NK-92 (cell line): ENCODE data around the gene CPB2.
A peak's percentile ranks its signal among the peaks of the same experiment; 100 is the strongest.

Experiments used
- DNase-seq: peaks from one replicate; lab custom pipeline; 2025; ENCODE audit not compliant: unreplicated experiment; lab: John Stamatoyannopoulos, UW

The CPB2 gene

GRCh38 chr13:46052319-46053161, 52.3 kb downstream of the CPB2 start, which contains the start of gene ZC3H13:
TSS of gene ZC3H13 (minus strand) at chr13:46052746. CDS start at chr13:46045507, 7,239 bp downstream.
- peak; percentile 70 for DNase-seq

- DNase-seq: no peak
Observed at GRCh38 chr13:46051968-46052318, 52.9 kb downstream of the CPB2 start.

GRCh38 chr13:46050771-46051170, 54.1 kb downstream of the CPB2 start:
- DNase-seq: no peak

DNA sequence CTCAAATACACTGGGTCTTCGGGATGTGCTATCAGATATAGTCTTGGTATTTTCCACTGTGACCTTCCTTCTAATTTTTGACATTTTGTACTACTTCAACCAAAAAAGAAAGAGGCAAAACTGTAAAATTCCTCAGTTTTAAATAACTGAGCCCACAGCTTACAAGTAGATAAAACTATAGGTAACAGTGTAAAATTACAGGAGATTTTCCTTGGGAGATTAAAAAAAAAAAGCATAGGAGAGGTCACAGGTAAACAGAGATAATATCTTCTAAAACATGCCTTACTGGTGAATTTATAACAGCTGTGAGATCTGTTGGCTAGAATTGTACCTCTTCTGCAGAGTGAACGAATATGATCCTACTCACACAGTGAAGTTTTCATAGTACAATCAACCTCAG, 59.4 kb downstream of the CPB2 start:
- no peak for DNase-seq

- no peak for DNase-seq
Observed at GRCh38 chr13:46043647-46044046, 61.2 kb downstream of the CPB2 start.

- DNase-seq: no peak
Observed at GRCh38 chr13:46041419-46041839, 63.4 kb downstream of the CPB2 start.

- no peak for DNase-seq
Observed at GRCh38 chr13:46040763-46041162, 64.1 kb downstream of the CPB2 start.

GRCh38 chr13:46039411-46040182, 65.2 kb downstream of the CPB2 start:
- DNase-seq: no peak

DNA sequence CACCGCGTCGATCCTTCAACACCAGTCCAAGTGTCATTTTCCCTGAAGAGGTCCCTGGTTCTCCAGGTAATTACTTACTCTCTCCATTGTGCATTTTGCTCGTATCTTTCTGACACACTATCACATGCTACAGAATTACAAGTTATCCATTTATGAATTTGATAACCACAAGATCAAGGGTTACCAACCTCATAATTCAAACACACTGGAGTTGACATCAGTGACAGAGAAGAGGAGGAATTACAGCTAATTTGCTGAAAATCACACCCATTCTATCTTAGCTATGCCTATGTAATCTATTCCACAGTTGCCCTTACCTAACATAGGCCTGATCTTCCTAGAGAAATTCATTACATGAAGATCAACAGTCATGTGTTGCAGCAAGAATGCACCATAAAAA, 66.5 kb downstream of the CPB2 start:
- no peak for DNase-seq

GRCh38 chr13:46035066-46035465, 69.8 kb downstream of the CPB2 start:
- no peak for DNase-seq

GRCh38 chr13:46032341-46032740, 72.5 kb downstream of the CPB2 start:
- DNase-seq: no peak

- no peak for DNase-seq
Observed at GRCh38 chr13:46031581-46032263, 73.1 kb downstream of the CPB2 start.

DNA sequence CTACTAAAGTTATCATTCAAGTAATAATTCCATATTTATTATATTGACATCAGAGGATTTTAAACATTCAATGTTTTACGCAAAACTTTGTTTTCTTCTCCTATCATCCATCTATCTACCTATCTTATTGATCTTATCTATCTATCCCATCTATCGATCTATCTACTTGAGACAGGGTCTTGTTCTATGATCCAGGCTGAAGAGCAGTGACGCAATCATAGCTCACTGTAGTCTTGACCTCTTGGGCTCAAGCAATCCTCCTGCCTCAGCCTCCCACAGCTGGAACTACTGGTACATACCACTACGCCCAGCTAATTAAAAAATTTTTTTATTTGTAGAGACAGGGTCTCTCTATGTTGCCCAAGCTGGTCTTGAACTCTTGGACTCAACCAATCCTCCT, 79.7 kb downstream of the CPB2 start:
- DNase-seq: no peak

- no peak for DNase-seq
Observed at GRCh38 chr13:46022481-46022880, 82.4 kb downstream of the CPB2 start.

DNA sequence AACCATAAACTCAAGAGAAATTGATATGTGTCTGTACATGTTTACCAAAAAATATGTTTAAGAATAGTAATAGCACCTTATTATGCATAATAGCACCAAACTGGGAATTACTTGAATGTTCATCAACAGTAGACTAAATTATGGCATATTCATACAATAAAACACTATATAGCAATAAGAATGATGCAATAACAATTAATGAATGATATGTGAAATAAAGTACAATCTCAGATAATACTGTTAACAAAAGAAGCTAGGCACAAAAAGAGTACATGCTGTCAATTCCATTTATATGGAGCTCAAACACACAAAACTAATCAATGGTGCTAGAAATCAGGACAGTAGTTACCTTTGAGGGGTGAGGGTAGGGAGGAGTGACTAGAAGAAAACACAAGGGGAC, 88.6 kb downstream of the CPB2 start:
- DNase-seq: no peak

- no peak for DNase-seq
Observed at GRCh38 chr13:46015366-46015765, 89.5 kb downstream of the CPB2 start.

DNA sequence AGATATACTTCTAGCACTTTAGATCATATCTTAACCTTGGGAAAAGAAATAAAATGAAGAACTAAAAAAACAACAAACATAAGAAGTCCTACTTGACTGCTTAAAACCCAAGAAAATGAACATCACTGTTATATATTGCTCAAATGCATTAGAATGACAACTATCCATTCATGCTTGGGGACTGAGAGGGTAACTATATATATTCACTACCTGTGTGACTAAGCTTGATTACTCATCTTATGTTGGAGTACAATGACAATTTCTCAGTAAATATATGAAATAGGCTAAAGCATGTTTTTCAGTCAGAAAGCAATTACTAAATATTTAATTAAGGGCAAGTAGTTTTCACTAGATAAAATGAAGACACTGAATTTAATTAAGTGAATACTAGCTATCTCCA, 92.4 kb downstream of the CPB2 start:
- no peak for DNase-seq

GRCh38 chr13:46010148-46010547, 94.7 kb downstream of the CPB2 start:
- DNase-seq: no peak

- DNase-seq: no peak
Observed at GRCh38 chr13:46008631-46009030, 96.2 kb downstream of the CPB2 start.

DNA sequence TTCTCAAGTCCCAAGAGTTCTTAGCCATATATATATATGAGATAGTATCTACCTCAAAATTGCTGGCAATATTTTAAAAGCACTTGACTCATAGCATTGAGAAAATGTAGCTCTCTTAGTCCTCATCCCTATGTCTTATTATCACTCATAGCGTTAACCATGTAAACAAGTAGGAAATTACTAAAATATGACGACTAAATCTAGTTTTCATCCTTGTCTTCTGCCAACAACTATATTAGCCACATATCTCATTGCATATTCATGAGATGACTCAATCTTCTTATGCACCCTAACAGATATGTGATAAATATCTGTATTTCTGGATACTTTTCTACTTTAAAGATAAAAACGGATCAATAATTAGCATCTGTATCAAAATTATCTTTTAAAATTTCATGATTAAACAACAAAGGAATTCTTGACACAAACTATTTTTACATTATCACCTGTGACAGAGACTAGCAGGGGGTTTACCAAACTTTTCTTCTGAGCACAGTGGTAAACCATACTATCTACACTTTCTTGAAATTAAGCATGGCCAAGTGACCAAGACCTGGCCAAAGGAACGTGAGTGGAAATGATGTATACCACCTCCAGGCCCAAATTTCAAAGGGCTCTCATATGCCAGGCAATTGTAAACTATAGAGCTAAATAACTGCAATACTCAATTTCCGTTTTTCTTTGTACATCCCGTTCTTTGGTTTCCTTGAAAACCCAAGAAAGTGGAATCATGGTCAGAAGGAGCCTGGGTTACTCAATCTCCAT, 98.0 kb downstream of the CPB2 start:
- no peak for DNase-seq

DNA sequence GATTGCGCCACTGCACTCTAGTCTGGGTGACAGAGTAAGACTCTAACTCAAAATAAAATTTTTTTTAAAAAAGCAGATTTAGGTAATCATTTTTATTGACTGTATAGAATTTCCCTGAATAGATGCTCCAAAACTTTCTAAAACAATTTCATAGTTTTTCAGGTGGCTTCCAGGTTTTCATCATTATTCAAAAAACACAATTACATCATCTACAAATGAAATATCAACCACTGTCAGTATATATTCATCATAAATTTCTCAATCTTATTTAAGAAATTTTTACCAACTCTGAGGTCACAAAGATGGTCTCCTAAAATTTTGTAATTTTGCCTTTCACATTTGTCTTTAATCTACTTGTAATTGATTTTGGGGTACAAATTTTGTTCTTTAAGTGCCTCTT, 100.3 kb downstream of the CPB2 start:
- no peak for DNase-seq
